IPS-20b (cell line): Measurements from ENCODE around the gene AGPAT2.

Source experiments
- H3K27ac ChIP-seq: one replicate; pipeline ENCODE4 v1.5.1; 2013; ENCODE audit warnings: low read length
- H3K27me3 ChIP-seq: 2 replicates; pipeline ENCODE4 v1.6.1; 2013; ENCODE audit warnings: mild to moderate bottlenecking, low read length, inconsistent platforms; ENCODE audit not compliant: insufficient read depth
- H3K36me3 ChIP-seq: 2 replicates; pipeline ENCODE4 v1.6.1; 2013; ENCODE audit warnings: low read depth, mild to moderate bottlenecking, inconsistent platforms, low read length, moderate library complexity; ENCODE audit not compliant: insufficient read depth
- H3K4me1 ChIP-seq: 2 replicates; pipeline ENCODE4 v1.6.1; 2013; ENCODE audit warnings: mild to moderate bottlenecking, control low read depth, inconsistent platforms, low read length, moderate library complexity; ENCODE audit not compliant: insufficient read depth
- H3K4me3 ChIP-seq: 2 replicates; pipeline ENCODE4 v1.5.1; 2013; ENCODE audit warnings: mild to moderate bottlenecking, low read length, inconsistent platforms
- H3K9ac ChIP-seq: 2 replicates; pipeline ENCODE4 v1.6.1; 2013; ENCODE audit warnings: low read depth, mild to moderate bottlenecking, inconsistent platforms, low read length, moderate library complexity
- H3K9me3 ChIP-seq: 2 replicates; pipeline ENCODE4 v1.6.1; 2013; ENCODE audit warnings: mild to moderate bottlenecking, low read depth, low read length, inconsistent platforms; ENCODE audit not compliant: insufficient read depth

AGPAT2 gene

GRCh38 chr9:136683173-136683745 lies 4.0 kb downstream of the AGPAT2 start:
- Histone ChIP-seq H3K27ac (no peak overlapping the region), H3K9me3 (no peaks in the 10 kb centered on the region), H3K4me3 (no peak overlapping the region), H3K4me1 (no peaks in the 10 kb centered on the region; the same call in 1 of the 2 replicates), H3K36me3 (no peaks in the 10 kb centered on the region), H3K27me3 (peaks cover 21% of the 10 kb centered on the region), H3K9ac (no peak overlapping the region)

GRCh38 chr9:136682710-136683109 lies 4.5 kb downstream of the AGPAT2 start:
- H3K4me3 ChIP-seq = no peak overlapping the region
- H3K27me3 ChIP-seq = peaks cover 16% of the 10 kb centered on the region
- H3K4me1 ChIP-seq = no peaks in the 10 kb centered on the region; the same call in 1 of the 2 replicates
- H3K36me3 ChIP-seq = no peaks in the 10 kb centered on the region
- H3K27ac ChIP-seq = no peak overlapping the region
- no peak overlapping the region for H3K9ac ChIP-seq
- H3K9me3 ChIP-seq = no peaks in the 10 kb centered on the region

GRCh38 chr9:136681945-136682699 lies 5.1 kb downstream of the AGPAT2 start:
- Histone ChIP-seq H3K27me3 (peaks cover 15% of the 10 kb centered on the region), H3K4me1 (no peaks in the 10 kb centered on the region; the same call in 1 of the 2 replicates), H3K9me3 (no peaks in the 10 kb centered on the region), H3K27ac (no peak overlapping the region), H3K4me3 (no peak overlapping the region), H3K9ac (no peak overlapping the region), H3K36me3 (no peaks in the 10 kb centered on the region)

GRCh38 chr9:136681029-136681428 lies 6.2 kb downstream of the AGPAT2 start:
- Histone ChIP-seq H3K36me3 (no peaks in the 10 kb centered on the region), H3K27me3 (peaks cover 9% of the 10 kb centered on the region), H3K9ac (no peak overlapping the region), H3K4me1 (no peaks in the 10 kb centered on the region; the same call in 1 of the 2 replicates), H3K27ac (no peak overlapping the region), H3K9me3 (no peaks in the 10 kb centered on the region), H3K4me3 (no peak overlapping the region)

GRCh38 chr9:136679431-136679941 lies 7.8 kb downstream of the AGPAT2 start:
- H3K4me1 ChIP-seq = no peaks in the 10 kb centered on the region
- H3K27me3 ChIP-seq = no peaks in the 10 kb centered on the region
- no peak overlapping the region for H3K4me3 ChIP-seq
- no peak overlapping the region for H3K9ac ChIP-seq
- no peak overlapping the region for H3K27ac ChIP-seq
- no peaks in the 10 kb centered on the region for H3K9me3 ChIP-seq
- H3K36me3 ChIP-seq = no peaks in the 10 kb centered on the region

- Histone ChIP-seq H3K4me1 (no peaks in the 10 kb centered on the region), H3K9me3 (no peaks in the 10 kb centered on the region), H3K27me3 (no peaks in the 10 kb centered on the region), H3K4me3 (no peak overlapping the region), H3K36me3 (no peaks in the 10 kb centered on the region), H3K9ac (no peak overlapping the region), H3K27ac (no peak overlapping the region)
These were observed 8.6 kb downstream of the AGPAT2 start for GRCh38 chr9:136678624-136679023.

GRCh38 chr9:136678034-136678433 lies 9.2 kb downstream of the AGPAT2 start:
- no peaks in the 10 kb centered on the region for H3K9me3 ChIP-seq
- no peaks in the 10 kb centered on the region for H3K4me1 ChIP-seq
- H3K4me3 ChIP-seq = no peak overlapping the region
- H3K27ac ChIP-seq = no peak overlapping the region
- no peak overlapping the region for H3K9ac ChIP-seq
- H3K36me3 ChIP-seq = no peaks in the 10 kb centered on the region
- H3K27me3 ChIP-seq = no peaks in the 10 kb centered on the region

- H3K4me3 ChIP-seq = no peak overlapping the region
- H3K36me3 ChIP-seq = no peaks in the 10 kb centered on the region
- H3K9me3 ChIP-seq = no peaks in the 10 kb centered on the region
- no peaks in the 10 kb centered on the region for H3K4me1 ChIP-seq
- no peak overlapping the region for H3K9ac ChIP-seq
- no peak overlapping the region for H3K27ac ChIP-seq
- H3K27me3 ChIP-seq = no peaks in the 10 kb centered on the region
These were observed 10.2 kb downstream of the AGPAT2 start for GRCh38 chr9:136676920-136677686.

GRCh38 chr9:136676297-136676794 lies 10.9 kb downstream of the AGPAT2 start:
- Histone ChIP-seq H3K9ac (no peak overlapping the region), H3K4me1 (no peaks in the 10 kb centered on the region), H3K27ac (no peak overlapping the region), H3K27me3 (no peaks in the 10 kb centered on the region), H3K36me3 (no peaks in the 10 kb centered on the region), H3K9me3 (no peaks in the 10 kb centered on the region), H3K4me3 (no peak overlapping the region)

GRCh38 chr9:136675477-136676296 lies 11.6 kb downstream of the AGPAT2 start:
- Histone ChIP-seq H3K4me3 (no peak overlapping the region), H3K9ac (no peak overlapping the region), H3K36me3 (no peaks in the 10 kb centered on the region), H3K27ac (no peak overlapping the region), H3K27me3 (no peaks in the 10 kb centered on the region), H3K4me1 (no peaks in the 10 kb centered on the region), H3K9me3 (no peaks in the 10 kb centered on the region)

- H3K27ac ChIP-seq = no peak overlapping the region
- no peaks in the 10 kb centered on the region for H3K4me1 ChIP-seq
- no peak overlapping the region for H3K9ac ChIP-seq
- no peaks in the 10 kb centered on the region for H3K27me3 ChIP-seq
- H3K9me3 ChIP-seq = no peaks in the 10 kb centered on the region
- no peak overlapping the region for H3K4me3 ChIP-seq
- H3K36me3 ChIP-seq = no peaks in the 10 kb centered on the region
These were observed 12.4 kb downstream of the AGPAT2 start for GRCh38 chr9:136674786-136675349.
